IMR-90 (cell line): ENCODE results near the gene LRRC2. TPM values are rescaled to one million over a fixed set of nuclear protein-coding genes. Genes with fewer than 3 reads are reported as not detected.

Source experiments
- ATAC-seq: fragments of 200-7000 bp; cut with Tn5 transposase; 2 replicates; pipeline ENCODE4 v1.9.1; 2020; ENCODE audit warnings: low read depth, mild to moderate bottlenecking, moderate library complexity
- BruUV-seq: library from RNA; stranded (reverse); fragments of 400-500 nt; replicated peaks from 2 replicates; lab custom pipeline; 2021; lab: Mats Ljungman, UMichigan
- CTCF ChIA-PET: fragments of 300-600 bp; formaldehyde crosslinking; extraction: SDS; loops from one replicate; lab custom pipeline; 2021; ENCODE audit warnings: antibody characterized with exemption; lab: Yijun Ruan, JAX
- POLR2A ChIA-PET: fragments of 300-600 bp; sonication (Branson Sonifier 250); formaldehyde crosslinking; loops from one replicate; lab custom pipeline; 2022; ENCODE audit warnings: antibody characterized with exemption; ENCODE audit not compliant: unreplicated experiment; lab: Charles Lee
- DNase-seq: peaks from one replicate; pipeline ENCODE4 v3.0.0; 2013
- H2AFZ ChIP-seq: replicated peaks from 2 replicates; pipeline ENCODE3; 2013; ENCODE audit warnings: low read length, mild to moderate bottlenecking; ENCODE audit not compliant: poor library complexity
- H2AK5ac ChIP-seq: 2 replicates; pipeline ENCODE4 v1.6.1; 2013; ENCODE audit warnings: low read depth, low read length, inconsistent platforms
- H2AK9ac ChIP-seq: replicated peaks from 2 replicates; pipeline ENCODE3; 2013; ENCODE audit warnings: mild to moderate bottlenecking, low read depth, low read length, moderate library complexity; ENCODE audit not compliant: poor library complexity
- H2BK120ac ChIP-seq: 2 replicates; pipeline ENCODE4 v1.6.1; 2013; ENCODE audit warnings: low read depth, low read length, inconsistent platforms
- H2BK15ac ChIP-seq: 3 replicates; pipeline ENCODE4 v1.6.1; 2013; ENCODE audit warnings: low read depth, low read length, inconsistent platforms
- H2BK20ac ChIP-seq: 2 replicates; pipeline ENCODE4 v1.6.1; 2013; ENCODE audit warnings: low read depth, mild to moderate bottlenecking, inconsistent platforms, low read length, moderate library complexity
- H2BK5ac ChIP-seq: 2 replicates; pipeline ENCODE4 v1.6.1; 2013; ENCODE audit warnings: mild to moderate bottlenecking, low read depth, low read length, inconsistent platforms; ENCODE audit not compliant: poor library complexity, severe bottlenecking
- H3K14ac ChIP-seq: replicated peaks from 2 replicates; pipeline ENCODE4 v1.6.1; 2013; ENCODE audit warnings: low read depth, low read length, inconsistent platforms
- H3K18ac ChIP-seq: 2 replicates; pipeline ENCODE4 v1.6.1; 2013; ENCODE audit warnings: low read depth, low read length, control low read depth
- H3K23ac ChIP-seq: 2 replicates; pipeline ENCODE4 v1.6.1; 2013; ENCODE audit warnings: low read depth, low read length, inconsistent platforms
- H3K27ac ChIP-seq: 2 replicates; pipeline ENCODE4 v1.5.1; 2013; ENCODE audit warnings: mild to moderate bottlenecking, control low read depth, low read length; ENCODE audit not compliant: insufficient read depth
- H3K27me3 ChIP-seq: 2 replicates; pipeline ENCODE4 v1.6.1; 2013; ENCODE audit warnings: low read length; ENCODE audit not compliant: control insufficient read depth, insufficient read depth
- H3K36me3 ChIP-seq: 2 replicates; pipeline ENCODE4 v1.6.1; 2013; ENCODE audit warnings: low read length, mixed read lengths; ENCODE audit not compliant: control insufficient read depth, insufficient read depth
- H3K4ac ChIP-seq: 2 replicates; pipeline ENCODE4 v1.6.1; 2013; ENCODE audit warnings: low read depth, low read length, inconsistent platforms
- H3K4me1 ChIP-seq: 2 replicates; pipeline ENCODE4 v1.6.1; 2013; ENCODE audit warnings: low read length, mixed read lengths; ENCODE audit not compliant: control insufficient read depth, insufficient read depth
- H3K4me2 ChIP-seq: 2 replicates; pipeline ENCODE4 v1.6.1; 2013; ENCODE audit warnings: low read depth, mild to moderate bottlenecking, control low read depth, low read length, moderate library complexity
- H3K4me3 ChIP-seq: 2 replicates; pipeline ENCODE4 v1.5.1; 2013; ENCODE audit warnings: low read depth, mild to moderate bottlenecking, control low read depth, low read length, moderate library complexity; ENCODE audit not compliant: insufficient read depth
- H3K56ac ChIP-seq: 2 replicates; pipeline ENCODE4 v1.6.1; 2013; ENCODE audit warnings: low read length, inconsistent platforms; ENCODE audit not compliant: insufficient read depth; ENCODE audit errors: extremely low read depth
- H3K79me1 ChIP-seq, 2 experiments: 2 replicates each; pipeline ENCODE4 v1.6.1; 2013; ENCODE audit warnings: low read length in 2 of 2, inconsistent platforms in 1 of 2, low read depth in 1 of 2
- H3K9ac ChIP-seq: 2 replicates; pipeline ENCODE4 v1.6.1; 2013; ENCODE audit warnings: low read depth, low read length, control low read depth
- H3K9me1 ChIP-seq: 2 replicates; pipeline ENCODE4 v1.6.1; 2013; ENCODE audit warnings: low read length, inconsistent platforms; ENCODE audit not compliant: insufficient read depth
- H3K9me3 ChIP-seq: 2 replicates; pipeline ENCODE4 v1.6.1; 2013; ENCODE audit warnings: low read length; ENCODE audit not compliant: control insufficient read depth, insufficient read depth
- H4K20me1 ChIP-seq: 2 replicates; pipeline ENCODE4 v1.6.1; 2013; ENCODE audit warnings: low read length, inconsistent platforms; ENCODE audit not compliant: insufficient read depth
- H4K5ac ChIP-seq: 2 replicates; pipeline ENCODE4 v1.6.1; 2013; ENCODE audit warnings: mild to moderate bottlenecking, low read depth, low read length, control low read depth
- H4K8ac ChIP-seq, 2 experiments: 2 replicates each; pipeline ENCODE4 v1.6.1; 2013; ENCODE audit warnings: low read depth in 2 of 2, low read length in 2 of 2, control low read depth in 1 of 2, inconsistent platforms in 1 of 2
- H4K91ac ChIP-seq: 2 replicates; pipeline ENCODE4 v1.6.1; 2013; ENCODE audit warnings: low read depth, low read length, inconsistent platforms; ENCODE audit not compliant: insufficient read depth
- WGBS, 2 experiments: methylation state at CpG; one replicate each; pipeline versions ENCODE4 v1.1.5 to v1.1.7; 2013; ENCODE audit warnings: missing lambda C conversion rate in 2 of 2; ENCODE audit not compliant: insufficient read length in 1 of 2; ENCODE audit errors: extremely low coverage in 2 of 2; 5-methylcytosine and 5-hydroxymethylcytosine counted together
- dilution Hi-C: fragments of 300-500 bp; cut with HindIII; formaldehyde crosslinking; loops from one replicate; pipeline ENCODE4 v1.14.3; 2018; ENCODE audit warnings: low sequenced_read_pairs; ENCODE audit not compliant: unreplicated experiment
- in situ Hi-C: fragments of 300-500 bp; cut with MboI; formaldehyde crosslinking; loops from 3 replicates; pipeline ENCODE4 v1.14.3; 2019; ENCODE audit warnings: low sequenced_read_pairs, inconsistent platforms, mixed read lengths
- intact Hi-C: fragments of 100-400 bp; cut with micrococcal nuclease; formaldehyde crosslinking; loops from 2 replicates; pipeline ENCODE4 v1.10.0; 2022
- polyA plus RNA-seq, 3 experiments: library from polyadenylated mRNA; depleted of rRNA; stranded (reverse); fragments of >200 nt; gene quantifications; 2 replicates each; pipeline ENCODE4 v1.2.3, GENCODE V29; 2012; ENCODE audit warnings: low replicate concordance in 1 of 3
- total RNA-seq: library from RNA; depleted of rRNA; stranded (reverse); fragments of >200 nt; gene quantifications from 2 replicates; pipeline ENCODE4 v1.2.3, GENCODE V29; 2012
- TF ChIP-seq, protein P1 (sequence below): fragments of 150-350 bp; IDR thresholded peaks from 2 replicates; pipeline ENCODE4 v1.6.1; 2017; ENCODE audit warnings: mild to moderate bottlenecking, antibody characterized with exemption, low read length, low read depth

Gene LRRC2
- total and polyA plus RNA-seq, 2 of the 4 experiments (the other 2 are of a cell fraction), result 2.9 to 4.1 TPM

DNA sequence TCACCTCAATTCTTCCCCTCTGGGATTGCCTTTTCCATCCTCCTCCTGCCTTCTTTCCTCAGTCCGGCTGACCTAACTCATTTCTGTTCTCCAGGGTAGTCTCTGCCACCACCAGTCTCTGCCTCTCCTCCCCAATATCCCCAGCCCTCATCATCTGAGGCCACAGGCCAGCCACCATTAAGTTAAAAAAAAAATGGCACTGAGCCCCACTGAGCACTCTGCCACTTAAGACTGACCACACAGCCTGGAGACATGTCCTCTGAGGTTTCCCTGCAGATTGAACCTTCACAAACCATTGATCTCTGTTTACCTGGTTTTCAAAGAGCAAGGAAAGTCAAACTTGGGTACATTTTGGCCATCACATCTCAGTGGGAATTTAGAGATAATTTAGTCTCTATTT, 13.6 kb downstream of the LRRC2 start:
- H4K8ac ChIP-seq, result peak overlapping the region; percentile 84 to 94
- peak overlapping the region; percentile 98 for H4K91ac ChIP-seq
- peaks cover 3% of the 10 kb centered on the region; the same call in 1 of the 2 replicates for H3K9me3 ChIP-seq
- no peaks in the 10 kb centered on the region for H3K27me3 ChIP-seq
- peak overlapping the region; percentile 92 for H2AK5ac ChIP-seq
- intact Hi-C loops (no loop called here), dilution Hi-C loops (no loop called here), in situ Hi-C loops (no loop called here)
- H2AFZ ChIP-seq, result peak overlapping the region; percentile 61
- peak overlapping the region; percentile 97 for H3K14ac ChIP-seq
- H3K4me1 ChIP-seq, result peaks cover 21% of the 10 kb centered on the region
- no peak overlapping the region for H3K4me3 ChIP-seq
- peak overlapping the region; percentile 92 for H3K4ac ChIP-seq
- H3K18ac ChIP-seq, result peak overlapping the region; percentile 99
- peak overlapping the region; percentile 42 for H3K9ac ChIP-seq
- DNase-seq (no peak), ATAC-seq (no peak)
- H3K36me3 ChIP-seq, result peaks cover 9% of the 10 kb centered on the region
- peak overlapping the region; percentile 99 for H4K5ac ChIP-seq
- H2BK15ac ChIP-seq, result peak overlapping the region; percentile 93; the same call in 2 of the 3 replicates
- H3K4me2 ChIP-seq, result no peak overlapping the region
- H3K79me1 ChIP-seq, result peaks cover under 1 to 20% of the 10 kb centered on the region in 2 experiments; a peak in 3 of 4 replicates
- TF ChIP-seq, protein P1, sequence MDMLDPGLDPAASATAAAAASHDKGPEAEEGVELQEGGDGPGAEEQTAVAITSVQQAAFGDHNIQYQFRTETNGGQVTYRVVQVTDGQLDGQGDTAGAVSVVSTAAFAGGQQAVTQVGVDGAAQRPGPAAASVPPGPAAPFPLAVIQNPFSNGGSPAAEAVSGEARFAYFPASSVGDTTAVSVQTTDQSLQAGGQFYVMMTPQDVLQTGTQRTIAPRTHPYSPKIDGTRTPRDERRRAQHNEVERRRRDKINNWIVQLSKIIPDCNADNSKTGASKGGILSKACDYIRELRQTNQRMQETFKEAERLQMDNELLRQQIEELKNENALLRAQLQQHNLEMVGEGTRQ, result no peak
- 100% methylated on average over 1 of the region's 1 CpG; no CpG with 5 or more reads in 1 of the 2 experiments for WGBS, 2 experiments
- H2BK5ac ChIP-seq, result peak overlapping the region; percentile 99
- H3K9me1 ChIP-seq, result peaks cover 24% of the 10 kb centered on the region
- peak overlapping the region; percentile 55 for H3K27ac ChIP-seq
- no TSS peak for BruUV-seq
- H2BK20ac ChIP-seq, result peak overlapping the region; percentile 90
- no peaks in the 10 kb centered on the region for H4K20me1 ChIP-seq
- H2BK120ac ChIP-seq, result peak overlapping the region; percentile 98
- POLR2A ChIA-PET, result no interaction called here
- H3K56ac ChIP-seq, result 0 out of 2 replicates have a peak overlapping the region, but pooled peaks have one; percentile 16
- H3K23ac ChIP-seq, result peak overlapping the region; percentile 92
- no peak overlapping the region for H2AK9ac ChIP-seq
- CTCF ChIA-PET, result no interaction called here
